ENCODE measurements around the gene ORC1. TPM values are rescaled to one million over a fixed set of nuclear protein-coding genes. Genes with fewer than 3 reads are reported as not detected.

The ORC1 gene
- total RNA-seq, 2 experiments from 2014 or later = 40.5 to 42.2 TPM

DNA sequence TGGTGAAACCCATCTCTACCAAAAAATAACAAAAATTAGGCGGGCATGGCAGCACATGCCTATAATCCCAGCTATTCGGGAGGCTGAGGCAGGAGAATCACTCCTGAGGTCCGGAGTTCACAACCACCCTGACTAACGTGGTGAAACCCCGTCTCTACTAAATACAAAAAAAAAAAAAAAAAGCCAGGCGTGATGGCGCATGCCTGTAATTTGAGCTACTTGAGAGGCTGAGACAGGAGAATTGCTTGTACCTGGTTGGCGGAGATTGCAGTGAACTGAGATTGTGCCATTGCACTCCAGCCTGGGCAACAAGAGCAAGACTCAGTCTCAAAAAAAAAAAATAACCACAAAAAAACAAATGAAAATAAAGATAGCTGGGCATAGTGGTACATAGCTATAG is 80.5 kb downstream of the ORC1 start:
- H3K9me3 Mint-ChIP-seq (ENCODE audit: low read depth) = no peaks in the 10 kb centered on the region
- CTCF ChIA-PET = interaction anchor here (1.2 kb wide), 1 partner anchor 12 kb away, joined by 3 read pairs; no protein-coding TSS in a partner anchor
- H3K27ac Mint-ChIP-seq = no peak overlapping the region
- H3K36me3 Mint-ChIP-seq = no peaks in the 10 kb centered on the region
- H3K4me3 Mint-ChIP-seq = no peak overlapping the region
- no peaks in the 10 kb centered on the region for H3K27me3 Mint-ChIP-seq
- DNase-seq (no peak), ATAC-seq (no peak)
- H3K4me1 Mint-ChIP-seq = no peaks in the 10 kb centered on the region

Other genes starting within 250 kb of the ORC1 start
- 10 to 100 TPM; 49.9 to 53.3 TPM for gene CC2D1B, start 38.2 kb downstream of the ORC1 start, total RNA-seq
- 10 to 100 TPM; 87.0 to 97.4 TPM for gene PRPF38A, start 179 bp upstream of the ORC1 start, total RNA-seq
- gene TUT4, start 148.7 kb upstream of the ORC1 start, total RNA-seq = 10 to 100 TPM; 60.4 to 76.5 TPM
- 10 to 100 TPM; 14.4 to 15.3 TPM for gene GPX7, start 197.9 kb upstream of the ORC1 start, total RNA-seq
- 10 to 100 TPM in 1 of 2 experiments, 1 to 10 TPM in 1; 5.7 to 11.0 TPM for gene SHISAL2A, start 228.7 kb upstream of the ORC1 start, total RNA-seq